ENCODE data around the gene SAFB2. TPM values are rescaled to one million over a fixed set of nuclear protein-coding genes. Genes with fewer than 3 reads are reported as not detected.

The SAFB2 gene
- total and polyA plus RNA-seq, 9 of the 15 experiments (the other 6 are each of a cell fraction or from before 2014, with no cell fraction given): 4.5 to 103 (median 47.3) TPM

GRCh38 chr19:5621945-5622464 lies 571 bp downstream of the SAFB2 start (continued):
- TF ChIP-seq ZNF518B (CRISPR knock-in tag; IDR thresholded peaks at IDR 0.05): no peak
- TF ChIP-seq RBM17 (IDR thresholded peaks at IDR 0.05; ENCODE audit: borderline replicate concordance, low read depth, low read length): no peak
- TF ChIP-seq CBX2 (IDR thresholded peaks at IDR 0.05; ENCODE audit: insufficient read depth, low read length, poor library complexity, severe bottlenecking): no peak
- no peak for TF ChIP-seq CBFA2T2 (conservative IDR thresholded peaks at IDR 0.05)
- TF ChIP-seq SMAD4 (CRISPR knock-in tag; conservative IDR thresholded peaks at IDR 0.05): 0 out of 2 replicates have a peak, but pooled peaks have one; percentile 52
- no peak for TF ChIP-seq SLC30A9 (CRISPR knock-in tag; IDR thresholded peaks at IDR 0.05)
- no peak for TF ChIP-seq CC2D1A (IDR thresholded peaks at IDR 0.05)
- peak; percentile 22; the same call in 1 of the 2 replicates for TF ChIP-seq ZNF263 (CRISPR knock-in tag; IDR thresholded peaks at IDR 0.05; ENCODE audit: borderline replicate concordance)
- TF ChIP-seq ATF1 (CRISPR knock-in tag; IDR thresholded peaks at IDR 0.05): no peak
- no peak for TF ChIP-seq ATF1 (tag; IDR thresholded peaks at IDR 0.05)
- no peak for TF ChIP-seq SRSF1 (IDR thresholded peaks at IDR 0.05; ENCODE audit: low read depth, low read length)
- no peak for TF ChIP-seq PREB (CRISPR knock-in tag; IDR thresholded peaks at IDR 0.05)
- peak; percentile 20 for TF ChIP-seq PRPF4 (IDR thresholded peaks at IDR 0.05; ENCODE audit: insufficient read depth, low read depth, low read length, poor library complexity, severe bottlenecking)
- TF ChIP-seq KDM1A (IDR thresholded peaks at IDR 0.05): peak; percentile 58 to 80
- no peak for TF ChIP-seq IRF1 (CRISPR knock-in tag; IDR thresholded peaks at IDR 0.05; ENCODE audit: borderline replicate concordance)
- TF ChIP-seq RFX5 (IDR thresholded peaks at IDR 0.05; ENCODE audit: low read depth, low read length): no peak
- no peak for TF ChIP-seq FOSL1 (tag; conservative IDR thresholded peaks at IDR 0.05)
- TF ChIP-seq ZZZ3 (IDR thresholded peaks at IDR 0.05): no peak
- no peak for TF ChIP-seq ILF3 (IDR thresholded peaks at IDR 0.05; ENCODE audit: borderline replicate concordance)
- TF ChIP-seq, protein P1, sequence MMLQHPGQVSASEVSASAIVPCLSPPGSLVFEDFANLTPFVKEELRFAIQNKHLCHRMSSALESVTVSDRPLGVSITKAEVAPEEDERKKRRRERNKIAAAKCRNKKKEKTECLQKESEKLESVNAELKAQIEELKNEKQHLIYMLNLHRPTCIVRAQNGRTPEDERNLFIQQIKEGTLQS (IDR thresholded peaks at IDR 0.05): no peak
- TF ChIP-seq, protein P1 (CRISPR knock-in tag; conservative IDR thresholded peaks at IDR 0.05): no peak
- TF ChIP-seq ZNF282 (CRISPR knock-in tag; IDR thresholded peaks at IDR 0.05): 0 out of 2 replicates have a peak, but pooled peaks have one; percentile 58
- peak; percentile 42 for TF ChIP-seq PCBP1 (IDR thresholded peaks at IDR 0.05; ENCODE audit: low read depth, low read length, poor library complexity, severe bottlenecking)
- peak; percentile 68 for TF ChIP-seq U2AF1 (optimal IDR thresholded peaks at IDR 0.05; ENCODE audit: low read depth, low read length)

Data from K562 (cell line).